GM18498 (cell line): Measurements from ENCODE around the gene BATF.
A peak's percentile ranks its signal among the peaks of the same experiment; 100 is the strongest.
"Not testable (repeated sequence)": the region's sequence is repeated elsewhere in the genome, so short reads cannot be mapped to it uniquely, and the experiment has no call there.

Source experiments
- ATAC-seq: cut with Tn5 transposase; IDR thresholded peaks from one replicate; pipeline ENCODE4 v1.9.1; 2021; ENCODE audit warnings: mild to moderate bottlenecking, moderate library complexity; ENCODE audit not compliant: unreplicated experiment

Gene BATF, protein sequence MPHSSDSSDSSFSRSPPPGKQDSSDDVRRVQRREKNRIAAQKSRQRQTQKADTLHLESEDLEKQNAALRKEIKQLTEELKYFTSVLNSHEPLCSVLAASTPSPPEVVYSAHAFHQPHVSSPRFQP

DNA sequence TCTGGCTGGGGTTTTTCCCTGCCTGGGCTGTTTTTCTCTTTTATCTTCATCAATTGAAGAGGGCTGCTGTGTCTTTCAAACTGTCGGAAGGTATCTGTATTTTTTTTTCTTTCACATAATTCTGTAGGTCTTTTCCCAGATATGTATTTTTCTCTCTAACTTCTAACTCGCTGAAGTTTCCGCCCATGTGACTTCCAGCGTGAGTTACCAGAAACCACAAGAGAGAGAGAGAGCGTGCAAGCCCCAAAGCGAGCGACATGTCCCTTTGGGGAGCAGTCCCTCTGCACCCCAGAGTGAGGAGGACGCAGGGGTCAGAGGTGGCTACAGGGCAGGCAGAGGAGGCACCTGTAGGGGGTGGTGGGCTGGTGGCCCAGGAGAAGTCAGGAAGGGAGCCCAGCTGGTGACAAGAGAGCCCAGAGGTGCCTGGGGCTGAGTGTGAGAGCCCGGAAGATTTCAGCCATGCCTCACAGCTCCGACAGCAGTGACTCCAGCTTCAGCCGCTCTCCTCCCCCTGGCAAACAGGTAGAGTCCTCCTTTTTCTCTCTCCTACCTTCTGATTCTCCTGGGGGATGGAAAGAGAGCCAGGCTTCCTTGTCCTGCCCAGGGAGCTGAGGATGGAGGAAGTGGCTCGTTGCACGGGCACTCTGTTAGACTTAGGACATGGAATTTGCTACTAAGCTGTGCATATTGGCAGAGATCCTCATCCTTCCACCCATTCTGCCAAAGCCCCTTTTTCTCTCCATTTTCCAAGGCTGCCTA is at the start of gene BATF:
Gene BATF, plus strand, starts transcription at position 246 of the 759 bp plus-strand sequence. Its CDS starts 214 bp downstream, at position 460.
- ATAC-seq = peak; percentile 77

DNA sequence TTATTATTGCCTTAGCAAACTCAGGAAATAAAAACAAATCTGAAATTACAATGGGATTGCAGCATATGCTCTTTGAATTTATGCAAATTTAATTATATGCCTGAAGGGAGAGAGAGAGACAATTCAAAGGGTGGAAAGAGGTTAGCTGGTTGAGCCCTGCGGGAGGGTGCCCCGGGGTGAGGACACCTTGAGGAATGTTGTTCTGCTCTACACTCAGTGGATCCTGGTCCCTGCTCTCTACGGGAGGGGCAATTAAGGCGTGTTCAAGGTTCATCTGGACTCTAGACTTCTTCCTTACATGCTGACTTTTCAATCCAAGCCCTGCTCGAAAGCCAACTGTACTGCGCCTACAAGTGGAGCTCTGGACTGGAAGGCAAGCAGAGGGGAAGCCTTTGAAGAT is 48.1 kb upstream of the BATF start:
- ATAC-seq = not testable (repeated sequence)

DNA sequence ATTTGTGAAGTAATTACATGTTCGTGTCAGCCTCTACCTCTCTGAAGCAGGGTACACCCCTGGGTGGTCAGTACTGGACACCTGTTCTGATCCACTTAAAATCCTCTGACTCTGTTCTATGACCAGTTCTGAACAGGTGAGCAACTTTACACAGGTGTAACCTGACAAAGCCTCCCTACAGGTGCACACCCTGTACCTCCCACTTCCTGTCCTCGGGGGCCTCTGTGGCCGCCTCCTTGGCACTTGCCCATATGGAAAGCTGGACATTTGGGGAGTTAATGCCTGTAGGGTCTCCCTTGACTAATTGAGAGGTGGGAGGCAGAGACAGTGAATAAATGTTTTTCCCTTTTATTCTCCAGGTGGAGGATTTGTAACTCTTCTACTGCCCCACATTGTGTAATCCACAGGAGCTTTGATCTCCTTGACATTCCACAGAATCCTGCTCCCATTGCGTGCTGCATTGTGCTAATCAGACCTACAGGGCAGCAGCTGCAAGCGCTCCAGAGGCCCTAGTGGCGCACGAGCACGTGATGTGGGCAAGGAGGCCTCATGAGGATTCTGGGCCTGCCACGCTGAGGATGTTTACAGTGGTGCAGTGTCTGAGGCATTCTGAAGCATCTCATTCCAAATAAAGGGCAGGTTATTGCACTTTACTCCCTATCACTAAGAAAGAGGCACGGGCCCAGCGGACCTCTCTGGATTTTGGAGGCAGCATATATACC is 45.8 kb upstream of the BATF start:
- no peak for ATAC-seq

DNA sequence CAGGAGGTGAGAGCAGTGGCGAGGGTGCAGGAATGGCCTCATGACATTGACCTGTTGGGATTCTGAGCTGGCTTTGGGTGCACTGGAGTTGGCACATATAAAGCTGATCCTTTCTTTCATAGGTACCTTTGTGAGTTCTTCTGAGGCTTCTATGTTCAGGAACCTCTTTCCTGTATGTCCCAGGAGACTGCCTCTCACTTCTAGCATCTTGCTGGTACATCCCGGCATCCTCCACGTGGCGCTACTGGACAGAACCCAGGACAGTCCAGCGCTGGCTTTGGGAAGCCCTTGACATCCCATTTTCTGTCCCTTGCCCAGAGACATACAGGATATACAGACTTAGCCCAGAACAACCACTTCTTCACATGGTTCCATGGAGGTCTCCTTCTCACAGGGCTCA is 44.4 kb upstream of the BATF start:
- no peak for ATAC-seq

DNA sequence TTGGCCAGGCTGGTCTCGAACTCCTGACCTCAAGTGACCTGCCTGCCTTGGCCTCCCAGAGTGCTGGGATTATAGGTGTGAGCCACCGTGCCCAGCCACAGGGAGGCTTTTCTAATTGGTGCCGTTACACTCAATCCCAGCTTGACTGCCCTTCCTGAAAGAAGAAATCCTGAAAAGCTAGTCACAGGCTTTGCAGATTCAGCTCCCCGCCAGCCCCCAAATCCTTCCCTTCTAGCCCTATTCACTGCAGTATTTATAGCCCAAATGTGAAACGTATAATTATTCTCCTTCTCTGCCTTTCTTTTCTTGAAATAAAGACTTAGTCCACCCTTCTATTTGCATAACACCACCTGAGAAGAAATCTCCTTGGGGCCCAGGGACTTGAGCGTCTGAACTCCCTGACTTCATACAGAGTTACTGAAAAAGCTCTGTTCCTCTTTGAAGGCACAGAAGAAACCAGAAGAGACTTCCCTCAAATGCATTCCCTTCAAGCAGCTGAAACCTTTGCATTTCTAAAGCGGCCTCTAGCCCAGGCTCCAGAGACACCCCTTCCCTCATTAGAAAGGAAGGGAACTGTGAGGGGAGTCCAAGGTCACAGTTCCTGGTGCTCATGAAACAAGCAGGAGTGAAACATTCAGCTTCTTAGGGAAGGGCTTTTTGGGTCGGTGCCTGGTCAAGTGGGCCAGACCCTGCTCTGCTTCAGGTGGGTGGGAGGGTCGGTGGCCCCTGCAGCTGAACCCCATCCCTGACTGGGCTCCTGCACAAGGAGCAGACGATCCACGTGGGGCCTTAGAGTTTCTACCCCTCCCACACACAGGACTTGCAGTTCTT is 42.3 kb upstream of the BATF start:
- peak; percentile 65 for ATAC-seq

DNA sequence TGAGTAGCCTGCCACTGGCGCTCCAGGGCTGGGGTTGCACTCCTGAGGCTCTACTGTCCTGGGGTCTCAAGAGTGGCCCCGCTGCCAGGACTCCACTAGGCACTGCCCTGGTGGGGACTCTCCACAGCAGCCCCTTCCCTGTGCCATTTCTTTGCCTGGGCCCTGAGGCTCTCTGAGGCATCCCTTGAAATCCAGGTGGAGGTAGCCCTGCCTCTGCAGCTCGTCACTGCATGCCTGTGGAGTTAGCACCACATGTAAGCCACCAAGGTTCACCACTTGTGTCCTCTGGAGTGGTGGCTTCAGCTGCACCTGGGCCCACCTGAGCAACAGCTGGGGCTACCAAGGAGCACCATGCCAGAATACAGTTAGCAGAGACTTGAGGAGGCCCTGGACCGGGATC is 39.9 kb upstream of the BATF start:
- ATAC-seq = no peak

DNA sequence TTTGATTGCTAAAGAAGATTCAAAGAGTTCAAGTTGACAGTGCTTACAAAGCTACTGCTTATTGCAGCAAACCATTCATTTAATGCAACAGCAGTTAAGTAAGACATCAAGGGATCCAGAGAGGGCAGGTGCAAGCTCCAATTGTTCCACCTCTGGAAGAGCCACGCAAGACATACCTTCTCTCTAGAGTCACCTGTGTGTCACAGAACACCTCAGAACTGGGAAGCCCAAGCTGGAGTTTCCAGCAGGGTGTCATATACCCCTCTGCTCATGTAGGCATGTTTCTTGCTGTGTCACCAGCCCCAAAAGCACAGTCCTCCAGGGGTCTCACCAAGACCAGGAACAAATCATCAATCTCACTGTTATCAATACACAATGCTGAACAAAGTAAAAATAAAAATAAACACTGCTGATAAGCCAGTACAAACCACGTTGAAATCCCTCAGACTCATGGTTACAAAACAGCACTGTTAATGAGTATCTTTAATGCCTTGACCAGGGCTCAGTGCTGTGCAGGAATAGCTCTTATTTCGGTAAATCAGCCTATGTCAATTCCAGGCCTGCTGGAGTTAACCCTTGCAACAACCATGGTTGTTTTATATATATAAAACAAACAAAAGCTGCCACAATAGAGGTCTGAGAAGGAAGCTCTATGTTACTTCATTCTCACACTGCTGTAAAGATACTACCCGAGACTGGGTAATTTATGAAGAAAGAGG is 37.4 kb upstream of the BATF start:
- ATAC-seq = no peak

DNA sequence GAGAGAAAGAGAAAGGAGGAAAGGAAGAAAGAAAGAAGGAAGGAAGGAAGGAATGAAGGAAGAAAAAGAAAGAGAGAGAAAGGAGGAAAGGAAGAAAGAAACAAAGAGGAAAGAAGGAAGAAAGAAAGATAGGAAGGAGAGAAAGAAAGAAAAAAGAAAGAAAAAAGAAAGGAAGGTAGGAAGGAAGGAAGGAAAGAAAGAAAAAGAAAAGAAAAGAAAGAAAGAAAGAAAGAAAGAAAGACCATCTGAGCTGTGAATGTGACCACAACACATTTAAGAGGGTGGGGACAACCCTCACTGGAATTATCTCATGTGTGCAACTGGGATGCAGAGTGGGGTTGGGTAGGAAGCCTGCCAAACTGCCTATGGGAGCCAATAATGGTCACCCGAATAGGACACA is 36.0 kb upstream of the BATF start:
- no peak for ATAC-seq

DNA sequence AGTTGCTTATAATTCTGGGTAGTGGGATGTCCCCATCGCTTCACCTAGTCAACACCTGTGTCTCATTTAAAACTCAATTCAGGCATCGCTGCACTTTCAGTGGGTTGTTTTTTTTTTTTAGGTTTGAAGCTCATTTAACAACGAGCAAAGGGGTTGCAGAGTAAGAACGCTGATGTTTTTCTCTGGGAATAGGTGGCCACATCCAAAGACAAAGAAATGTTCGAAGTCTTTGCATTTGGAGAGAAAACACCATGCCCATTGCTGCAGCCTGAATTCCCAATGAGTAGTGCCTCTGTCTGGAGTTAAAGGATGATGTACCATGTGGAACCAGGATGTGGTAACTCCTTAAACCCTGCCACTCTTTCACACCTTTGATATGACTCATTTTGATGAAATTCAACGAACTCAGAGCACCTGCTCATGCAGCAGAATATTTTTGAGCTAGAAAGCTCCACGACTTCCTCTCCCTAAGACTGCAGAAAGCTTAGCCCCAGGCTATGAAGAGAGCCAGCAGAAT is 35.1 kb upstream of the BATF start:
- peak; percentile 83 for ATAC-seq

DNA sequence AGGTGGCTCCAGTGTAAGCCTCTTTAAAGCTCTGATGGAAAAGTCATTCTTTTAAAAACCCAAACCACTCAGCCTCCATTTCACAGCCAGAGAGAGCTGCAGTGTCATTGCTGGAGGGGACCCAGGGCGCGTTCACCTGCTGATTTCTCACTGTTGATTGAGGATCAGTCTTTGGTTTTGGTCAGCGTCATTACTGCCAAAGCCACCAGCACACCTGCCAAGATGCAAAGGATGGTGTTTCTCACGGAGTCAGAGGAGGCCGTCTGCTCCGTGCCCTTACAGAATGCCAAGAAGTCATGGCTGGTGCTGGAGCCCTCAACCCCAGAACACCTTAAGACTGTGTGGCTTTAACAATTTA is 32.8 kb upstream of the BATF start:
- no peak for ATAC-seq

DNA sequence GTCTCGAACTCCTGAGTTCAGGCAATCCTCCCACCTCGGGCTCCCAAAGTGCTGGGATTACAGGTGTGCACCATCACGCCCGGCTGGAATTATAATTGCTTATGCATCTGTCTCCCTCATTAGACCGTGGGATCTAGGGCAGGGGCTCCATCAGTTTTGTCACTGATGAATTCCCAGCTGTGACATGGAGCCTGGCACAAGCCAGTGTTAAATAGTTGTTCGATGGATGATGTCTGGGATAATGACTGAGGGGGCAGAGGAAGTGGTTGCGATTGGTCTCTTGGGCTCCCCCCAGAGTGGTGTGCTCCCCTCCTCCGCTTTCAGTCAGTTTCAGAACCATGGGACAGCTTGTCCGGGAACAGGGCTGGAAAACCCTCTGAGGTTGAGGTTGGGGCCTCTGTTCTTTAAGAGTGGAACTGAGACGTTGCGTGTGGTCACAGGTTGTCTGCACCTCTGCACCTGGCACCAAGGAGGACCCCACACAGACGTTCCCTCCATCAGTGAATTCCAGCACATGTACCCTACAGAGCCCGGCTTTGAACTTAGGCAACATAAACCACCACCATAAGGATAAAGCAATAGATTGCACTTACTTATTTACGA is 30.8 kb upstream of the BATF start:
- ATAC-seq = no peak

DNA sequence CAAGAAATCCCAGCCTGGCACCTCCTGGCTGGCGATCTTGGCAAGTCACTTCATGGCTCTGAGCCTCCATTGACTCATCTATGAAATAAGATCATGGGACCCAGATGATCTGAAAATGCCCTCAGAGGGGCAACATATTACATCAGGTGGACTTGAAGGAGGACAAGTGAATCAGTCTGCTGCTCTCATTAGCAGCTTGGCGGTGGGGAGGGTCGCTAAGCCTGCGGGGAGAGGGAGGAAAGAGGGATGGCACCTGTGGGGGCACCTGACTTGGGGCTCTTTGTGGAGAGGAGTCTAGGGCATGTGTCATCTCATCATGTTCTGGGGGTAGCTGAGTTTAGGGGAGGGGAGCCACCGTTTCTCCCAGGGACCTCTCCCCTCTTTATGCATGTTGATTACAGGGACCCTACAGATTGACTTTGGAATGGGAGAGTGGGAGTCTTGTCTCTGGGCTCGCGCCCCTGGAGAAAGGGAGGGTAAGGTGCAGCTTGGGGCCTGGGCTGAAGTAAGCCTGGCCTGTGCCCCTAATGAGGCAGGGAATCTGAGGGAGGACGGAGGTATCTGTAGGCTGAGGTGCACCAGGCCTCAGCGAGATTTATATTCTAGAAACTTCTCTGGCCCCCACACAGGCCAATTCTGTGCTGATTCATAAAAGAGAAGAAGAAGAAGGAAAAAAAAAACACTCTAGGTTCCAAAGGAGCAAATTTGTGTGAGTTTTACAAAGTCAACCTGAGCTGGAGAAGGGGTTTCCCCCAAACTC is 29.3 kb upstream of the BATF start:
- no peak for ATAC-seq

DNA sequence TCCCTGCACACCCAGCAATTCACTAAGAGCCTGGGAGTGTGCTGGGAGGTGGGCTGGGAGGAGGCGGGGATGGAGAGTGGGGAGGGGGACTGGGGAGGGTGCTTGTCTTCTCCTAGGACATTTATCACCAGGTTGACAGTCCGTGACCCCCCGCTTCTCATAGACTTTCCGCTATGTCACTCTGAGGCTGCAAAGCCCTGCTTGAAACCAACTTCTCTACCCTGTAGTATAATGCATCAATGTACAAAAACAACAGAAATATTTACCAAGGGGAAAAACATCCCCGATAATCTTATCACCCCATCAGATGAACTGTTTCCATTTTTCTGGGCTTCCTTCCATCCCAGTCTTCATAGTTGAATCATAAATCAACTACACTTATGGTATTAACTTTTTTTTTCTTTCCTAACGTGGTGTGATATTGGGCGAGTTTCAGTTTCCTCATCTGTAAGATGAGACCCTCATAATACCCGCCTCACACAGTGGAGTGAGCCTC is 28.6 kb upstream of the BATF start:
- no peak for ATAC-seq

DNA sequence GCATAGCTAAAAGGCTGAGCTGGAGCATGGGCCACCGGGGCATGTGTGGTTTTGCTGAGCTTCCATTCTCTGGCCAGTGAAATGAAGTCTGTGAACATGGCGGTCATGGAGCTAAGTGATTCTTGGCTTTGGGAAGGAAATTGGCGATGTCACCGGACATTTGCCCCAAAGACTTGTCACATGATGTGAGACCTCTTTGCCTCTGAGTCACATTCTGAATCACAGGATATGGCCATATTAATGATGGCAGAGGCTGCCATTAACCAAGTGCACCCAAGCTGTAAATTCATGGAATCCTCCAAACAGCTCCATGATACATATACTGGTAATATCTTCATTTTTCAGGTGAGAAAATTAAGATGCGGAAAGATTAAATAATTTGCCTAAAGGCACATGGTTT is 27.4 kb upstream of the BATF start:
- ATAC-seq = no peak

DNA sequence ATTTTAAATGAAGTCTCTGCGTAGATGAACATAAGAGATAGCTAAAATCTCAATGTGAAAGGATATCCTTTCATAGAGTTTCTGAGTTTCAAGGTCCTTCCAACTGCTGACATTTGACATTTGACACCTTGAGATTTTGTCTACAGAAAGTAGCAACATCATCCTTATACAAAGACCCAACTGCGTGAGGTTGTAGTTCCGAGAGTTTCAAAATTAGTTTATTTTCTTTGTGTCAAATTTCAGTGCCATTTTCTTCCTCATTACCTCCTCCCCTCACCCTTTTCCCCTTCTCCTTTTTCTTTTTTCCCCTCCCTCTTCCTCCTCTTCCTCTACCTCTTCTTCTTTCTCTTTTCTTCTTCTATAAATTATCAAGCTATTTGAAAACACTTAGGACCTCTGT is 26.9 kb upstream of the BATF start:
- no peak for ATAC-seq

DNA sequence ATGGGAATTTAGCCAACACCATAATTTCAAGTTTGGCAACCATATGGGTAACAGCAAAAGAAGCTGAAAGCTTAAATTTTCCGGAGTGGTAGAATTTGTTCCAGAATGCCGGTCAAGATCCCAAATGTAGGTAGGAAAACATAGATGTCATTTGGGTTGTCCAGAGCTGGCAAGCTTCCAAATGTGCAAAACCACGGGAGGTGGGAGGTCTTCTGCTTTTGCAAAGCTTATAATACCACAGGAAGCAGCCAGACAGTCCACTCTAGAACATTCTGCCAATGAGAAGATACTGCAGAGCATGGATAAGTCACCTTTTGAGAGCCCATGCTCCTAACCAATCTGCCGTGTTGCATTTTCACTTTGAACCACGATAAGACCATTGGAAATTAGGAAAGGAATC is 26.4 kb upstream of the BATF start:
- ATAC-seq = no peak

DNA sequence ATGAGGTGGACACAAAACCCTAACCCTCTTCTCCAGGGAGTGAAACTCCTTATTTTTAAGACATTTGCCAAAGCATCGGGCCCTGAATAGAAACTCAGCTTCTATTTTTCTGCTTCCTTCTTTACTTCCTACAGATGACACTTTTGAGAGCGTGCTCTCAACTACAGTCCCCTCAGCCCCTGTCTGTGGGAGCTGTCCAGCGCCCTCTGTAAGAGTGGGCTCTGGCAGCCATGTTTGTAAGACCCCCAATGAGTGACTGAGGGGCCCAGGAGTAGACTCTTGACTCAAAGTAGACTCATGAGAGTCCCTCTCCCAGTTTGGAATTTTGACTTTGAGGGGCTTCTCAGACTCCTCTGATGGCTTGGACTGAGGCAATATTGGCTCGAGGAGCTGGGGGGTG is 25.5 kb upstream of the BATF start:
- no peak for ATAC-seq

DNA sequence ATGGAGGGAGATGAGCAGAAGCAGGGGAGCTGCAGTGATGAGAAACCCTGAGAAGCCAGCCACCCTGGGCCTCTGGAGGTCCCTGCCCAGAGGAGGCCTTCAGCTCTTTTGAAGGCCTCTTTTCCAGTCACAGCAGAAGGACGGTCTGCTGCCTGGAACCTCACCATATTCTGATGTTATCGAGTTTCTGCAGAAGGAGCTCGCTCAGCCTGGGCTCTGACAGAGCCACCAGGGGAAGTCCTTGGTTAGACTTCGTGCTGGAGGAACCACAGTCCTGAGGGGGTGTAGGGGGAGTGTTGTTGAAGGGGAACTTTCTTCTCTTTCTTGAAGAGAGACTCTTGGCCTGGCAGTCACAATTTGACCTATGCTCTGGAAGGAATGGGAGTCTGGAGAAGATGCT is 25.1 kb upstream of the BATF start:
- no peak for ATAC-seq

DNA sequence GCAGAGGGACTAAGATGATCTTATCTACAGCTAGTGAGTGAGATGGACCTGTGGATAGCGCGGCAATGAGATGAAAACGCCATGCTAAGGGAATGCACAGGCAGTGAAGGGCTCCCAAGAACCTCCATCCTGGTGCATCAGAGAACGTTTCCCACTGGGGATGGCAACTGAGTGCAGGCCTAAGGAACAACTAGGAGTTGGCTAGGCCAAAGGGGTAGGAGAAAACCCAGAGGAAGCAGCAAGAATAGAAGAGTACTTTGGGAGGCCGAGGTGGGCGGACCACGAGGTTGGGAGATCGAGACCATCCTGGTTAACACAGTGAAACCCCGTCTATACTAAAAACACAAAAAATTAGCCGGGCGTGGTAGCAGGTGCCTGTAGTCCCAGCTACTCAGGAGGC is 24.6 kb upstream of the BATF start:
- ATAC-seq = no peak
